ENCODE data around the gene VRK1.

GRCh38 chr14:96783043-96783914 is 13.9 kb upstream of the VRK1 start:
- no peak for TF ChIP-seq POLR2A (IDR thresholded peaks at IDR 0.05; ENCODE audit: low read depth, low read length)
- no peak for TF ChIP-seq TAF1 (IDR thresholded peaks at IDR 0.05; ENCODE audit: borderline replicate concordance, low read depth, low read length)
- TF ChIP-seq POLR2AphosphoS5 (IDR thresholded peaks at IDR 0.05; ENCODE audit: low read depth, low read length): no peak
